Hematopoietic multipotent progenitor cell treated with erythropoietin and hydrocortisone succinate and interleukin-3 and kit ligand, for 8 days (in vitro differentiated cells): ENCODE data around the gene TMBIM1.
A peak's percentile ranks its signal among the peaks of the same experiment; 100 is the strongest.

ENCODE experiments used
- DNase-seq: peaks from one replicate; pipeline ENCODE4 v3.0.0-alpha.2; 2015

Gene TMBIM1

GRCh38 chr2:218292048-218293014 lies at the start of gene TMBIM1:
Gene TMBIM1, minus strand, starts transcription at chr2:218292503. Its CDS starts 10,362 bp downstream, at chr2:218282141.
- peak; percentile 81 for DNase-seq

- no peak for DNase-seq
Measured at GRCh38 chr2:218341381-218341780, 49.1 kb upstream of the TMBIM1 start.

- no peak for DNase-seq
Measured at GRCh38 chr2:218340656-218341055, 48.4 kb upstream of the TMBIM1 start.

- no peak for DNase-seq
Measured at GRCh38 chr2:218334531-218334930, 42.2 kb upstream of the TMBIM1 start.

GRCh38 chr2:218332920-218333645 lies 40.8 kb upstream of the TMBIM1 start:
- DNase-seq: peak; percentile 92

- no peak for DNase-seq
Measured at GRCh38 chr2:218332288-218332687, 40.0 kb upstream of the TMBIM1 start.

GRCh38 chr2:218331745-218332144 lies 39.4 kb upstream of the TMBIM1 start:
- DNase-seq: no peak

- no peak for DNase-seq
Measured at GRCh38 chr2:218329826-218330593, 37.7 kb upstream of the TMBIM1 start.

- DNase-seq: no peak
Measured at GRCh38 chr2:218329027-218329825, 36.9 kb upstream of the TMBIM1 start.

- no peak for DNase-seq
Measured at GRCh38 chr2:218328294-218328693, 36.0 kb upstream of the TMBIM1 start.

GRCh38 chr2:218327451-218328210 lies 35.3 kb upstream of the TMBIM1 start:
- DNase-seq: peak; percentile 30

GRCh38 chr2:218326315-218326714 lies 34.0 kb upstream of the TMBIM1 start:
- no peak for DNase-seq

GRCh38 chr2:218325566-218326160 lies 33.4 kb upstream of the TMBIM1 start:
- DNase-seq: no peak

- DNase-seq: no peak
Measured at GRCh38 chr2:218323526-218324472, 31.5 kb upstream of the TMBIM1 start.

- peak; percentile 80 for DNase-seq
Measured at GRCh38 chr2:218322768-218323525, 30.6 kb upstream of the TMBIM1 start.

GRCh38 chr2:218320704-218321336 lies 28.5 kb upstream of the TMBIM1 start:
- DNase-seq: no peak

- DNase-seq: no peak
Measured at GRCh38 chr2:218319813-218320365, 27.6 kb upstream of the TMBIM1 start.

- DNase-seq: no peak
Measured at GRCh38 chr2:218318241-218318640, 25.9 kb upstream of the TMBIM1 start.
